NB4 (cell line): ENCODE results near the gene MRPS34.

ENCODE experiments used
- POLR2A ChIP-seq: IDR thresholded peaks from 2 replicates; pipeline ENCODE4 v1.6.1; 2011; ENCODE audit warnings: mild to moderate bottlenecking; ENCODE audit not compliant: insufficient read length; ENCODE audit errors: extremely low read depth
- TF ChIP-seq, protein P1 (sequence below): IDR thresholded peaks from one replicate; pipeline ENCODE4 v1.5.1; 2012; ENCODE audit warnings: low read depth, low read length
- TF ChIP-seq, protein P2 (sequence below): IDR thresholded peaks from 2 replicates; pipeline ENCODE4 v1.6.1; 2011; ENCODE audit warnings: low read depth, low read length

DNA sequence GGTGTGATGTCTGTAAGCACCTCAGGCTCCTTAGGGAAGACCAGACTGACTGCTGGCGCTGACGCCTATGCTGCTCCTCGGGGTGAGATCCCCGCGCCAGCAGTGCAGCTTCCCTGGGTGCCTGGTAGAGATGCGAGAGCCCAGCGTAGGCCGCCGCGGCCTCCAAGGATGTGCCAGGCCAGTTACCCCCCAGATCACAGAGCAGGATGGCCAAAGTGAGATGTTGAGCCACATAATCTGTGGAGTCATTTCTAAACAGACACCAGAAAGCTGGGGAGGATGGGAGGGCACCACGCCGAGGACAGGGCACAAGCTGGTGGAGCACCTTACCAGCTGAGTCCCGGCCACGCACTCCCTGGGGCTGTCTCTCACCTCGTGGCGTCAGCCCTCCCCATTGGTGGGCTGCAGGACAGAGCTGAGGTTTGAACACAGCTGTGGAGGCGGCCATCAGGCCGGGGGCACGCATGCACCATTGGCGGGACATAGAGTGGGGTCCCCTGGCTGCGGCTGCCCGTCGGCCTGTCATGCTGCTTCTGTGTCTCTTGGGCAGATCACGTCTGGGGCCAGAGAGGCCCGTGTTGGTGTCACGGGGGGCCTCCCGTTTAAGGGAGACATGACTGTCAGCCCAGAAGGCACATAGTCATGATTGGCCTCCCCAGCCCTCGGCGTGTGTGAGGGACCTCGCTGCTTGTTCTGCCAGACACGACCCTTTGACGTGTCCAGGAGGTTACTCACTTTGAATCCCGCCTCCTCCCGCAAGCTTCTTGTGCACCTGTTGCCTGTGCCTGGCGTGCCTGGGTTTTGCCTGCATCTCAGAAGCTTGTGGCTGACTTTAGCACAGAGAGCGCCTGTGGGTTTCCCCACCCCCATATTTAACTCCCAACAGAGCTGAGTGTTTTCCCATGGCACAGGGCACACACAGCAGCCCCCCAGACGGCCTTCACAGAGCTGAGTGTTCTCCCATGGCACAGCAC, 45.0 kb downstream of the MRPS34 start:
- TF ChIP-seq, protein P1, sequence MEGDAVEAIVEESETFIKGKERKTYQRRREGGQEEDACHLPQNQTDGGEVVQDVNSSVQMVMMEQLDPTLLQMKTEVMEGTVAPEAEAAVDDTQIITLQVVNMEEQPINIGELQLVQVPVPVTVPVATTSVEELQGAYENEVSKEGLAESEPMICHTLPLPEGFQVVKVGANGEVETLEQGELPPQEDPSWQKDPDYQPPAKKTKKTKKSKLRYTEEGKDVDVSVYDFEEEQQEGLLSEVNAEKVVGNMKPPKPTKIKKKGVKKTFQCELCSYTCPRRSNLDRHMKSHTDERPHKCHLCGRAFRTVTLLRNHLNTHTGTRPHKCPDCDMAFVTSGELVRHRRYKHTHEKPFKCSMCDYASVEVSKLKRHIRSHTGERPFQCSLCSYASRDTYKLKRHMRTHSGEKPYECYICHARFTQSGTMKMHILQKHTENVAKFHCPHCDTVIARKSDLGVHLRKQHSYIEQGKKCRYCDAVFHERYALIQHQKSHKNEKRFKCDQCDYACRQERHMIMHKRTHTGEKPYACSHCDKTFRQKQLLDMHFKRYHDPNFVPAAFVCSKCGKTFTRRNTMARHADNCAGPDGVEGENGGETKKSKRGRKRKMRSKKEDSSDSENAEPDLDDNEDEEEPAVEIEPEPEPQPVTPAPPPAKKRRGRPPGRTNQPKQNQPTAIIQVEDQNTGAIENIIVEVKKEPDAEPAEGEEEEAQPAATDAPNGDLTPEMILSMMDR: no peak
- TF ChIP-seq POLR2A: no peak
- TF ChIP-seq, protein P2, sequence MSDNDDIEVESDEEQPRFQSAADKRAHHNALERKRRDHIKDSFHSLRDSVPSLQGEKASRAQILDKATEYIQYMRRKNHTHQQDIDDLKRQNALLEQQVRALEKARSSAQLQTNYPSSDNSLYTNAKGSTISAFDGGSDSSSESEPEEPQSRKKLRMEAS: no peak
